GM12872 (cell line): Measurements from ENCODE around the gene PAQR9.

ENCODE experiments used
- TF ChIP-seq, protein P1 (sequence below): IDR thresholded peaks from 3 replicates; pipeline ENCODE4 v1.5.1; 2011; ENCODE audit warnings: low read depth, mild to moderate bottlenecking, low read length, moderate library complexity; ENCODE audit not compliant: insufficient read depth

PAQR9 gene

GRCh38 chr3:142913432-142913831 is 50.0 kb downstream of the PAQR9 start:
- TF ChIP-seq, protein P1, sequence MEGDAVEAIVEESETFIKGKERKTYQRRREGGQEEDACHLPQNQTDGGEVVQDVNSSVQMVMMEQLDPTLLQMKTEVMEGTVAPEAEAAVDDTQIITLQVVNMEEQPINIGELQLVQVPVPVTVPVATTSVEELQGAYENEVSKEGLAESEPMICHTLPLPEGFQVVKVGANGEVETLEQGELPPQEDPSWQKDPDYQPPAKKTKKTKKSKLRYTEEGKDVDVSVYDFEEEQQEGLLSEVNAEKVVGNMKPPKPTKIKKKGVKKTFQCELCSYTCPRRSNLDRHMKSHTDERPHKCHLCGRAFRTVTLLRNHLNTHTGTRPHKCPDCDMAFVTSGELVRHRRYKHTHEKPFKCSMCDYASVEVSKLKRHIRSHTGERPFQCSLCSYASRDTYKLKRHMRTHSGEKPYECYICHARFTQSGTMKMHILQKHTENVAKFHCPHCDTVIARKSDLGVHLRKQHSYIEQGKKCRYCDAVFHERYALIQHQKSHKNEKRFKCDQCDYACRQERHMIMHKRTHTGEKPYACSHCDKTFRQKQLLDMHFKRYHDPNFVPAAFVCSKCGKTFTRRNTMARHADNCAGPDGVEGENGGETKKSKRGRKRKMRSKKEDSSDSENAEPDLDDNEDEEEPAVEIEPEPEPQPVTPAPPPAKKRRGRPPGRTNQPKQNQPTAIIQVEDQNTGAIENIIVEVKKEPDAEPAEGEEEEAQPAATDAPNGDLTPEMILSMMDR = no peak

DNA sequence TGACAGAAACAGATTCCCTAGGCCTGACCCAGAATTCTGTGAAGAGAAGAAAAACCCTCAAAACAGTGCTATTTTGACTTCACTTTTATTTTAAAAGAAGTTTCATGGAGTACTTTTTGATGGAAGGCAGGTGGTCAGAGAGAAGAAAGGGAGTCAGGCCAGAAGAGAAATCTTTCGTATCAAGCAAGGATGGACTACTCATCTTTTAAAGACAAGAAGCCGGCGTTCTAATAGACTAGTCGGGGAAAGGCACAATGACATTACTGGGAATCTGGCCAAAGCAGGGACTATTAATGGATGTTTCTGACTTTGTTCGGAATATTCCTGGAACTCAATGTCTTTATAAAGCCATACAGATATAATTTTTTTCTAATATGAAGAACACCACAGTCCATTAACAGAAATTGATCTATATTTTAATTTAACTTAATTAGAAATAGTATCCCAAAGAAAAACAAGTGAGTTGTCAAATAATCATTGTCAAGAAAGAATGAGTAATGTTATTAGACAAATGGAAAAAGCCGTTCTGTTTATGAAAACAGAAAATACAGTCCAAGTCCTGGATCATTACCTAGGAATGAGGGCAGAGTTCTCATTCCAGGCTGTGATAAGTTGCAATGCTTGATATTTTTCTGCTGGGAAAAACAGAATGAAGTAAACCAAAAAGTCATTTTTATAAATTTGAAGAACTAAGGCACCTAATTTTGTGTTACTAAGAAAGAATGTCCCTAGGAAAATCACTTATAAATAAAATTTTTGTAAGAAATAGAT is 50.9 kb downstream of the PAQR9 start:
- TF ChIP-seq, protein P1 = no peak
